ENCODE data around the gene ORAI2. TPM values are rescaled to one million over a fixed set of nuclear protein-coding genes. Genes with fewer than 3 reads are reported as not detected.

Gene ORAI2
- total and polyA plus RNA-seq, 10 donors, result 31.5 to 146 (median 81.0) TPM

GRCh38 chr7:102447311-102447710, 13.9 kb downstream of the ORAI2 start:
- intact Hi-C loops (cut with DNase I; ENCODE audit: low total_unique reads), result no loop called here
- Histone ChIP-seq H3K9me3 (no peaks in the 10 kb centered on the region), H3K36me3 (peaks cover 5 to 71% (median 32%) of the 10 kb centered on the region in 6 donors), H3K27me3 (replicated peaks in 1 of 7) (no peaks in the 10 kb centered on the region), H3K4me1 (peaks cover 0 to 73% (median 37%) of the 10 kb centered on the region in 6 donors), H3K4me3 (no peak overlapping the region), H3K27ac (peak overlapping the region in 1 of 8 donors; percentile 89)
- TF ChIP-seq POLR2A (IDR thresholded peaks at IDR 0.05), result no peak
- TF ChIP-seq POLR2AphosphoS5 (IDR thresholded peaks at IDR 0.05), result peak in 1 of 3 donors; percentile 38
- no peak for TF ChIP-seq CTCF (IDR thresholded peaks at IDR 0.05 in 8 of 11, conservative IDR thresholded peaks at IDR 0.05 in 3 of 11)
- 87 to 96% (median 93%) methylated on average over 8 to 14 of the region's 14 CpGs for WGBS, 5 donors
- no peak for DNase-seq

GRCh38 chr7:102449136-102449535, 15.8 kb downstream of the ORAI2 start:
- WGBS, 5 donors, result 94 to 99% (median 97%) methylated on average over 15 of the region's 15 CpGs
- no peak for DNase-seq
- no peak for TF ChIP-seq POLR2A (IDR thresholded peaks at IDR 0.05)
- no peak for TF ChIP-seq CTCF (IDR thresholded peaks at IDR 0.05 in 8 of 11, conservative IDR thresholded peaks at IDR 0.05 in 3 of 11)
- TF ChIP-seq POLR2AphosphoS5 (IDR thresholded peaks at IDR 0.05), result peak in 1 of 3 donors; percentile 12
- Histone ChIP-seq H3K27ac (no peak overlapping the region), H3K4me1 (peaks cover 0 to 55% (median 24%) of the 10 kb centered on the region in 6 donors), H3K27me3 (replicated peaks in 1 of 7) (no peaks in the 10 kb centered on the region), H3K36me3 (peaks cover 5 to 57% (median 32%) of the 10 kb centered on the region in 6 donors), H3K4me3 (no peak overlapping the region), H3K9me3 (no peaks in the 10 kb centered on the region)
- intact Hi-C loops (cut with DNase I; ENCODE audit: low total_unique reads), result no loop called here

GRCh38 chr7:102450242-102450641, 16.9 kb downstream of the ORAI2 start:
- Histone ChIP-seq H3K36me3 (peaks cover 5 to 53% (median 33%) of the 10 kb centered on the region in 6 donors), H3K27me3 (replicated peaks in 1 of 7) (no peaks in the 10 kb centered on the region), H3K4me3 (no peak overlapping the region), H3K9me3 (no peaks in the 10 kb centered on the region), H3K4me1 (peaks cover 0 to 44% (median 16%) of the 10 kb centered on the region in 6 donors), H3K27ac (peak overlapping the region in 2 of 8 donors; percentile 22 to 26)
- TF ChIP-seq CTCF (IDR thresholded peaks at IDR 0.05 in 8 of 11, conservative IDR thresholded peaks at IDR 0.05 in 3 of 11), result peak; percentile 31 to 69 (median 52)
- peak; percentile 54 to 67 (median 61) for TF ChIP-seq POLR2AphosphoS5 (IDR thresholded peaks at IDR 0.05)
- no peak for TF ChIP-seq POLR2A (IDR thresholded peaks at IDR 0.05)
- WGBS, 5 donors, result 57 to 75% (median 69%) methylated on average over 6 of the region's 6 CpGs
- peak; percentile 85 for DNase-seq
- intact Hi-C loops (cut with DNase I; ENCODE audit: low total_unique reads), result no loop called here

GRCh38 chr7:102451371-102452054, 18.1 kb downstream of the ORAI2 start:
- H3K27ac ChIP-seq, result peak overlapping the region in 1 of 8 donors; percentile 5
- TF ChIP-seq POLR2A (IDR thresholded peaks at IDR 0.05) (no peak), CTCF (IDR thresholded peaks at IDR 0.05 in 8 of 11, conservative IDR thresholded peaks at IDR 0.05 in 3 of 11) (no peak), POLR2AphosphoS5 (IDR thresholded peaks at IDR 0.05) (peak in 1 of 3 donors; percentile 61)
- no peaks in the 10 kb centered on the region for H3K9me3 ChIP-seq
- intact Hi-C loops (cut with DNase I; ENCODE audit: low total_unique reads), result no loop called here
- H3K27me3 ChIP-seq (replicated peaks in 1 of 7), result no peaks in the 10 kb centered on the region
- peaks cover 5 to 53% (median 40%) of the 10 kb centered on the region in 6 donors for H3K36me3 ChIP-seq
- no peak for DNase-seq
- peaks cover 0 to 31% (median 5%) of the 10 kb centered on the region in 6 donors for H3K4me1 ChIP-seq
- WGBS, 5 donors, result 70 to 78% (median 74%) methylated on average over 15 to 23 of the region's 23 CpGs
- H3K4me3 ChIP-seq, result no peak overlapping the region
